ENCODE data around the gene AUH. TPM values are rescaled to one million over a fixed set of nuclear protein-coding genes. Genes with fewer than 3 reads are reported as not detected.

The AUH gene
- total and polyA plus RNA-seq, 10 of the 15 experiments (the other 5 are each of a cell fraction or from before 2014, with no cell fraction given), result 1.7 to 7.3 (median 4.6) TPM

GRCh38 chr9:91298311-91298710 lies 63.4 kb downstream of the AUH start:
- DNase-seq (ENCODE audit: low read depth, low spot score) (no peak), ATAC-seq (no peak), FAIRE-seq (no peak)
- no peak overlapping the region for H3K4me2 ChIP-seq (ENCODE audit: control insufficient read depth, insufficient read depth)
- H4K20me1 ChIP-seq (ENCODE audit: control insufficient read depth, insufficient read depth), result no peaks in the 10 kb centered on the region
- no peaks in the 10 kb centered on the region for H3K9me3 ChIP-seq (replicated peaks; ENCODE audit: control insufficient read depth, insufficient read depth, low read length)
- CTCF ChIA-PET, result no interaction called here
- no peaks in the 10 kb centered on the region for H3K27me3 ChIP-seq (replicated peaks in 1 of 2; ENCODE audit: control insufficient read depth in 2 of 2, insufficient read depth in 2 of 2, low read length in 1 of 2)
- SMC1A ChIA-PET (ENCODE audit: uncharacterized antibody, unreplicated experiment), result no interaction called here
- POLR2A ChIA-PET, result no interaction called here
- H2AFZ ChIP-seq (ENCODE audit: control insufficient read depth, low read depth, low read length), result no peak overlapping the region
- intact Hi-C loops (cut with micrococcal nuclease; ENCODE audit: unreplicated experiment) (no loop called here), in situ Hi-C loops (cut with MboI) (no loop called here)
- no peak overlapping the region for H3K27ac ChIP-seq (ENCODE audit: control insufficient read depth, insufficient read depth)
- WGBS (ENCODE audit: insufficient coverage, insufficient replicate concordance, low lambda C conversion rate, missing lambda C conversion rate), result 64% methylated on average over 2 of the region's 2 CpGs
- no peak overlapping the region for H3K9ac ChIP-seq (ENCODE audit: control insufficient read depth, insufficient read depth, low read length)
- H3K36me3 ChIP-seq (ENCODE audit: control insufficient read depth in 2 of 2, insufficient read depth in 2 of 2, low read length in 1 of 2), result peaks cover 0 to 3% of the 10 kb centered on the region in 2 experiments; a peak in 1 of 4 replicates
- RAD21 ChIA-PET (ENCODE audit: unreplicated experiment), result no interaction called here
- no peaks in the 10 kb centered on the region for H3K4me1 ChIP-seq (ENCODE audit: control insufficient read depth, insufficient read depth, low read length)
- no TSS peak for BruUV-seq (replicated peaks)
- H3K4me3 ChIP-seq, result no peak overlapping the region
- H3K79me2 ChIP-seq (ENCODE audit: control insufficient read depth, insufficient read depth, low read length), result no peaks in the 10 kb centered on the region
- no peak for TF ChIP-seq MEF2B (IDR thresholded peaks at IDR 0.05; ENCODE audit: partially characterized antibody, poor library complexity, severe bottlenecking)
- TF ChIP-seq MAX (IDR thresholded peaks at IDR 0.05; ENCODE audit: low read depth, low read length), result no peak
- TF ChIP-seq ELK1 (IDR thresholded peaks at IDR 0.05; ENCODE audit: low read depth, low read length), result no peak
- TF ChIP-seq PKNOX1 (IDR thresholded peaks at IDR 0.05), result no peak
- TF ChIP-seq, protein P1, sequence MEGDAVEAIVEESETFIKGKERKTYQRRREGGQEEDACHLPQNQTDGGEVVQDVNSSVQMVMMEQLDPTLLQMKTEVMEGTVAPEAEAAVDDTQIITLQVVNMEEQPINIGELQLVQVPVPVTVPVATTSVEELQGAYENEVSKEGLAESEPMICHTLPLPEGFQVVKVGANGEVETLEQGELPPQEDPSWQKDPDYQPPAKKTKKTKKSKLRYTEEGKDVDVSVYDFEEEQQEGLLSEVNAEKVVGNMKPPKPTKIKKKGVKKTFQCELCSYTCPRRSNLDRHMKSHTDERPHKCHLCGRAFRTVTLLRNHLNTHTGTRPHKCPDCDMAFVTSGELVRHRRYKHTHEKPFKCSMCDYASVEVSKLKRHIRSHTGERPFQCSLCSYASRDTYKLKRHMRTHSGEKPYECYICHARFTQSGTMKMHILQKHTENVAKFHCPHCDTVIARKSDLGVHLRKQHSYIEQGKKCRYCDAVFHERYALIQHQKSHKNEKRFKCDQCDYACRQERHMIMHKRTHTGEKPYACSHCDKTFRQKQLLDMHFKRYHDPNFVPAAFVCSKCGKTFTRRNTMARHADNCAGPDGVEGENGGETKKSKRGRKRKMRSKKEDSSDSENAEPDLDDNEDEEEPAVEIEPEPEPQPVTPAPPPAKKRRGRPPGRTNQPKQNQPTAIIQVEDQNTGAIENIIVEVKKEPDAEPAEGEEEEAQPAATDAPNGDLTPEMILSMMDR (IDR thresholded peaks at IDR 0.05 in 2 of 3, conservative IDR thresholded peaks at IDR 0.05 in 1 of 3; ENCODE audit: control insufficient read depth in 2 of 3, extremely low read depth in 1 of 3, insufficient read depth in 1 of 3, low read depth in 3 of 3, low read length in 3 of 3), result no peak
- no peak for TF ChIP-seq IRF5 (IDR thresholded peaks at IDR 0.05; ENCODE audit: borderline replicate concordance)
- no peak for TF ChIP-seq SP1 (IDR thresholded peaks at IDR 0.05; ENCODE audit: low read depth, low read length)
- no peak for TF ChIP-seq CEBPB (IDR thresholded peaks at IDR 0.05; ENCODE audit: borderline replicate concordance in 1 of 2, low read depth in 2 of 2, low read length in 2 of 2)
- no peak for TF ChIP-seq NFYA (IDR thresholded peaks at IDR 0.05; ENCODE audit: borderline replicate concordance, low read depth, low read length)
- TF ChIP-seq ZBTB11 (CRISPR knock-in tag; IDR thresholded peaks at IDR 0.05), result no peak
- no peak for TF ChIP-seq NFIC (IDR thresholded peaks at IDR 0.05; ENCODE audit: low read depth, low read length)
- TF ChIP-seq NFYB (IDR thresholded peaks at IDR 0.05; ENCODE audit: insufficient read depth, low read depth, low read length), result no peak
- TF ChIP-seq BRCA1 (IDR thresholded peaks at IDR 0.05; ENCODE audit: low read depth, low read length), result no peak
